GM21528 (cell line): ENCODE results near the gene ADAMTS7.
"Not testable (repeated sequence)": the region's sequence is repeated elsewhere in the genome, so short reads cannot be mapped to it uniquely, and the experiment has no call there.

Experiments used
- ATAC-seq: cut with Tn5 transposase; IDR thresholded peaks from one replicate; pipeline ENCODE4 v1.9.1; 2021; ENCODE audit warnings: mild to moderate bottlenecking, moderate library complexity; ENCODE audit not compliant: unreplicated experiment, low FRiP score

ADAMTS7 gene

GRCh38 chr15:78766041-78766440, 45.2 kb downstream of the ADAMTS7 start:
- ATAC-seq, result no peak

DNA sequence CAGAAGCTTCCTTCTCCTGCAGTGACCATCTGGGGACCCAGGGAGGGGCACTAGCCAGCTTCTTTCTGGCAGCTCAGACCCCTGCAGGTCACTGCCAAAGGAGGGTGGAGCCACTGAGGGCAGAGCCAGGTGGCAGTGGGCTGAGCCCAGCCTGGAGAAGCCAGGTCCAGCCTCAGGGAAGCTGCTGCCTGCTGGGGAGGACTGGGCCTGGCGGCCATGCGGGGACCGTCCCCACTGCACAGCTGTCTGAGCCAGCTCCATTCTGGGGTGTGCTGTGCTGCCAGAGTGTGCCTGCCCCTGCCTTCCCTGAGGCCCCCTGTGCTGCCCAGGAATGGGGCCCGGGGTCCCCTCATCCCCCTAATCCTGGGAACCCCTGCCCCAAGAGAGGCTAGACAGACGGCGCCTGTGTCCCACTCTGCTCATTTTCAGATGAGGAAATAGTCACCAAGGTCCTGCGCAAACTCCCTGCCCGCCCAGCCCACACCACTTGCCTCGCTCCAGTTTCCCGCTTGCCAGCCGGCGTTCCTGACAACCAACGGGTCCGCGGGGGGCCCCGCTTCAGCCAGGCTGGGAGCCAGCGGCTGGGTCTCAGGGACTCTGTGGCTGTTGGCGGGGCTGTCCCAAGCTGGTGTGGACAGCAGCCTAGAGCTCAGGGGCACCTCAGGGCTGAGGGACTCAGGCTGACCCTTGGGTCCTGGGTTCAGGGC, 46.0 kb downstream of the ADAMTS7 start:
- ATAC-seq, result not testable (repeated sequence)

DNA sequence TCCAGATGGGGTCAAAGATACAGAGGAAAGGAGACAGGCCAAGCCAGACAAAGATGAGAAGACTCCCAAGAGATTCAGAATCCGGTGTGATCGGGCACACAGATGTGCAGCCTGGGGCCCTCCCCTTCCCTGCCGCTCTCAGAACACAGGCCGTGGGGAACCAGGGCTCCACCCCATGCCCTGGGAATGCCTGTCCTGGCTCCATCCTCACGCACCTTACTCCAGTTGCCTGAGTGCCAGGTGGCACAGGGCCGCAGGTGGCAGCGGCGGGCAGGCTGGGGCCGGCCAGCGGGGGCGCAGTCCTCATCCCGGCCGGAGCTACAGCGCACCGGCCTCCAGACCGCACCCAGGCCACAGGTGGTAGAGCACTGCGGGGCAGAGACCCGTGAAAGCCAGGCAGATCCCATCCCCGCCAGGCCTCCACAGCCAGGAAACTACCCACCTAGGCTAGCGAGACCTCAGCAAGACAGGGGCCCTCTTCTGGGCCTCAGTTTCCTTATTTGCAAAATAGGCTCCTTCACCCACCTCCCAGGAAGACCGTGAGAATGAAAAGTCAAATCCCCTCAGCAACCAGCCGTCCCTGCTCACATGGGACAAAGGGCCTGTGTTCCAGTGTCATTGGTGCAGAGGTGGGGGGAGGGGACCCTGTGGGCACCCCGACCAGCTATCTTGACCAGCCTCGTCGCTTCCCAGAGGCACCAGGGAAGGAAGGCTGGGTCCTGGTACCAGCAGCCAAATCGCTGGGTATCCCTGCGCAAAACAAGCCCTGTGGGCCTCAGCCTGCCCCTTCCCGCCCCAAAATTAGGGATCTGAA, 46.7 kb downstream of the ADAMTS7 start:
- ATAC-seq, result not testable (repeated sequence)

- ATAC-seq, result no peak
Measured at GRCh38 chr15:78763796-78764241, 47.4 kb downstream of the ADAMTS7 start.

- ATAC-seq, result no peak
Measured at GRCh38 chr15:78762985-78763795, 48.1 kb downstream of the ADAMTS7 start.

- not testable (repeated sequence) for ATAC-seq
Measured at GRCh38 chr15:78762386-78762961, 48.8 kb downstream of the ADAMTS7 start.

DNA sequence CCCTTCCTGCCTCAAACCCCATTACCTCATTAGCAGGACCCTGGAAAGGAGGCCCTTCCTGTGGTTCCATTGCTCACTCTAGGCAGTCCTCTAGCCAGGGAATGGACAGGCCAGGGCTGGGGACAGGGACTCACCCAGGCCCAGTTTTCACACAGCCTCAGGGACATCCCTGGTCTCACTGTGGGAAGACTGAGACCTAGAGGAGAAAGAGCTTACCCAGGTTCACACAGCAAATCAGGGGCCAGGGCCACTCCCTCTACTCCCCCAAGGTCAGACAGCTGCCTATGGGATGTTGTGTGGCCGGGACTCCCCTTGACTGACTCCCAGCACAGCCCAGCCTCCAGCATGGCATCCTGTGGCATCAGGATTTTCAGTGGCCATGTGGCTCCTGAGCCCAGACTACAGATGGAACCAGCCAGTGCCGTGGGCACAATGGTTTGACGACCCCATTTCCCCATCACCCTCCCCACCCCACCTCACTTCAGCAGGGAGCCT, 49.3 kb downstream of the ADAMTS7 start:
- ATAC-seq, result no peak

DNA sequence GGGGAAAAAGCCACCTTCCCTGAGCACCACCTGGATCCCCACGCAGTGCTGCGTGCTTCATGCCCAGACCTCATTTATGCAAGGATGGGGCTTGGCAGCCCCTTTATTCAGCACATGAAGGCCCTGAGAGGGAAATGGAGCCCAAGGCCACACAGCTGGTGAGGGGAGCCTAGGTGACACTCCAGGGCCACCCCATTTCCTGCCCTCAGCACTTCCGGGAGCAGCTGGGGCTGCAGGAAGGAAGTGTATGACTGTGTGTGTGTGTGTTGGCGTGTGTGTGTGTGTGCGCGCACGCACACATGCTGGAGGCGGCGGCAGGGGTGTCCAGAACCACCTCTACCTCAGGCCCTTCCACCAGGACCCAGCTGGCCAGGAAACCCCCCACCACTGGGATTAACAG, 49.8 kb downstream of the ADAMTS7 start:
- ATAC-seq, result peak; percentile 42

GRCh38 chr15:78761020-78761419, 50.2 kb downstream of the ADAMTS7 start:
- no peak for ATAC-seq

DNA sequence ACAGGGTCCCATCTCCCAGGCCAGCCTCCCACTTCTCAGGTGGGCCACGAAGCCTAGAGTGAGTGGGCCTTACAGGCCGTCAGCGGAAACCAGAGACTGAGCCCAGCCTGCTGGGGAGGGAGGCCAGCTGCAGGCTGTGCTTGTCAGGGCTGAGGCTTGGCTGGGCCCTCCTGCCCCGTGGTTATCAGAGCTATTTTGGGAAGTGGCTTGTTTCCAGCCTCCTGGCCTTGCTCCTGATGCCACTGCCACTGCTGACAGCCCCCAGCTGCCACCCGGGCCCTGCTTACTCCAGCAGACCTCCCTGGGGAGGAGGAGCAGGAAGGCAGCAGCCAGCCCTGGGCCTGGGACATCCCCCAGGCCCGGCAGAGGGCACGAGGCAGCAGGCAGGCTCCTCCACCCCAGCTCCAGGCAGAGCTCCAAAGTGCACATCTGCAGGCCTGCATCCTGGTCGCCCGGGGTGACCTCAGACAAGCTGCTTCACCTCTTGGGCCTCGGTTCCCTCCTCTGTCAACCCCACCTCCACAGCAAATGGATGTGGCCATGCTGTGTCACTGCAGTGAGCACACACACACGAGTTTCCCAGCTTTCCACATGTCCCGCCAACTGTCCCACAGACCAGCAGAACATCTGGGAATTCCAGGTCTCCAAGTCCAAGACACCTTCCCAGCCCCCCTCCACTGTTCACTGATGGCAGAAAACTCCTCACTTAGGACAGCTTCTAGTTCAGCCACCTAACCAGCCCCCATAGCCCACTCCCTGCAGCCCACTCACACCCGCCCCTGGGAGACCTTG, 51.0 kb downstream of the ADAMTS7 start:
- not testable (repeated sequence) for ATAC-seq

DNA sequence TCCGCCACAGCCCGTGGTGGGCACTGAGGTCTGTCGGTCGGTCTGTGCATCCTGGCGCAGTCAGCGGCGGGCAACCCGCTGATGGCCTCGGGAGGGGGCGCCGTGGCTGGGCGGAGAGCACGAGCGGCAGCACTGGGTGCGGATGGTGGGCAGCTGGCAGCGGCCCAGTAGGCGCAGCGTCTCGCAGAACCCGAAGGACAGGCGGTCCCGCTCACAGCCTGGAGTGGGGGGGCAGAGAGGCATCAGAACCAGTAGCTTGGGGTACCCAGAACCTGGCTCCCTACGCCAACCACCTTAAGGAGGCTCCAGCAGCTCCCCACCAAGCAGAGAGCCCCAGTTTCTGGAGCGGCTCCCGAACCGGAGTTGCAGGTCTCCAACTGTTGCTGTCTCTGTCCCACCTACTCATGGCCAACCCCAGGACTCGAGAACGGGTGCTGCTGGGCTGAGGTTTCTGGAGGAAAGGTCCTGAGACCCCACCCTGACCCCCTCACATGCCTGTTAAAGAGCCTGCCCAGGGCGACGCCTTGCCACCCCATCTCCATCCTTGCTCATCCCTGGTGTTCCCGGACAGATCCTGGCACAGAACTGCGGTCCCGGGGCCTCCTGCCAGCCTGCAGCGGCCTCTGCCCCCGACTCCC, 51.8 kb downstream of the ADAMTS7 start:
- ATAC-seq, result not testable (repeated sequence)

DNA sequence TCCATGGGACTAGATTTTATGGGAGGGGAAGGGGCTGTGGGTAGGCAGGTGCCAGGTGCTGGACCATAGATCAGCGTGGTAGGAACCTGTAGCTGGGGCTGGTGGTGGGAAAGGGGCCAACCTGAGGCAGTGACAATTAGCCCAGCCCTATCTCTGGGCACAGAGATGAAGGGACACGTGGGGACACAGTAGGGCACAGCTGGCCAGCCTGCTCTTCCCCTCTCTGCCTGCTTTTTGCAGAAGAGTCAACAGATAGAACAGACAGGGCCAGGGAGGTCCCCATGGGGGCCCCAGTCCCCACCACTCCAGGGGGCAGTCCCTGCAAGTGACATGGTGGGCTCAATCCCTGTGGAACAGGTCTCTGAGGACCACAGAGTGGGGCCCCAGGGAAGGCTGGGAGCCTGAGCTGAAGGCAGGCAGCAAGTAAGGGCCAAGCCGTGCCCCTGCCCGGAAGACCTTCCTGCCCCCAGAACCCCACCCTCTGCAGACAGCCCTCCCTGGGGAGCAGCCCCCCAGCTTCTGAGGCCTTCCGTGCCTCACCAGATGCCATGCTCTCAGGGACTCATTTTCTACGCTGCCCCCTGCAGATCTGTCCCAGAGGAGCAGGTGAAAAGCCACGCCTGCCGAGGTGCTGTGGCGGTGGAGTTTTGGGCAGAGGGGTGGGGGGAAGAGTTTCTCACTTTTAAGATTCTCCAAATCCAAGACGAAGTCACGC, 52.6 kb downstream of the ADAMTS7 start:
- ATAC-seq, result not testable (repeated sequence)

GRCh38 chr15:78758084-78758483, 53.2 kb downstream of the ADAMTS7 start:
- not testable (repeated sequence) for ATAC-seq

DNA sequence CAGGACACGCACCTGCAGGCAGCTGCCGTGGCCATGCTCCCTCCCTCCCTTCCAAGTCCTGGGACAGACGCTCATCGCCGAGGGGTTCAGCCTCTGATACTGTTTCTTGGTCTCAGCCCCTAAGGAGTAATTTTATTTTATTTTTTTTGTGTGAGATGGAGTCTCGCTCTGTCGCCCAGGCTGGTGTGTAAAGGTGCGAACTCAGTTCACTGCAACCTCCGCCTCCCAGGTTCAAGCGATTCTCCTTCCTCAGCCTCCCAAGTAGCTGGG, 53.7 kb downstream of the ADAMTS7 start:
- no peak for ATAC-seq

GRCh38 chr15:78756781-78757635, 54.3 kb downstream of the ADAMTS7 start:
- ATAC-seq, result peak; percentile 52

DNA sequence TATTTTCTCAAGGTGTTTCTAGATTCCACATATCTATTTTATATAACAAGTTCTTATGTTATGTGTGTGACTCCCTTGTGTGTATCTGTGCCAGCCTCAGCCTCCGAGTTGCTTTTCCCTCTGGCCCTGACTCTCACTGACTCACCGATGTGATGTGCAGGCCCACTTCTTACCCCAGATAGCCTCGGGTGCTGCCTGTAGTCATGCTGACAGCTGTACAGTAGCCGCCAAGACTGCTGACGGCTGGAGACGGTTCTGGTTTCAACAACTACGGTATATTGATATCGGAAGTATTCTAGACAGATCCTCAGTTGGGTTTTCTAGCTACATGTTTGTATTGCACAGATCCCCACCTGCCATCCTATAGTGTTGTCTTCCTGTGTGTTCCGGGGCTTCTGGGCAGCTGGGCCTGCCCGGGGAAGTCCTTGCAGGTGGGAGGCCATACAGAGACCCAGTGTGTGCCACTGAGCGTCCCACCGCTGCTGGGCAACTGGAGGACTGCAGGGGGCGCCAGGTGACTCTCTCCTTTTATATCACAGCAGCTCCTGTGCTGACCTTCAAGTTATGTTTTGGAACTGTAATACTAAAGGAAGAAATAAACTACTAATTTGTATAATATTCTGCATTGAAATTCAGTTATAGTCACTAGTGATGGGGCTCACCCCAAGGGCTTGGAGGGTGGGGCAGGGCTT, 55.2 kb downstream of the ADAMTS7 start:
- ATAC-seq, result not testable (repeated sequence)

DNA sequence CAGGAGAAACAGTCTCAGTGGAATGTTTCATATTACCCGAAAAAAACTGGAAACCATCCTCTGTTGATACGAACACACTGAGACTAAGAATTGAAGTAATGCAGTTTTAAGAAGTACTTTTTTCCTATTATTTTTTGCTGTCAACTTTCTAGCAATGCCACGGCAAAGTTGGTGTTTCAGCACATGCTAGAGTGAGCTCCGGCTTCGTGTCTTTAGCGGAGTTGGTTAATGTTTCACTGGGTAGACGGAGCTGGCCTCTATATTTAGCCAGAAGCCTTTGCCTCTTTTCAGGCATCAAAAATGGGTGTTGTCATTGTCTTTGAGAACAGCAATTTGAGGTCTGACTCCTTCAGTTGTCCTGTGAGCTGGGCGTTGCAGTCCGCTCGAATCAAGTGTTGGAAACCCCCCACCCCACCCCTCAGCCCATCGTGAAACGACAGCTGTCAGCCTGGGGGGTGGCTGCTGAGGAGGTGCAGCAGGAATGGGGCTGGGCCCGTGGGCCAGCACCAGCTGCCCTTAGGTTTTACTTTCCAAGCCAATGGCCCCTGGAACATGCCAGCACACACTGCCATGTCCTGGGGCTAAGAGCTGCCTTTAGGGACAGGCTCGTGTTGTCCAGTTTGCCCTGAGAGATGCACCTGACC, 56.5 kb downstream of the ADAMTS7 start:
- not testable (repeated sequence) for ATAC-seq
